HG02885 (cell line): ENCODE measurements around the gene COA7.
A peak's percentile ranks its signal among the peaks of the same experiment; 100 is the strongest.
"Not testable (repeated sequence)": the region's sequence is repeated elsewhere in the genome, so short reads cannot be mapped to it uniquely, and the experiment has no call there.

ENCODE experiments used
- ATAC-seq: cut with Tn5 transposase; IDR thresholded peaks from one replicate; pipeline ENCODE4 v1.9.1; 2021; ENCODE audit warnings: mild to moderate bottlenecking; ENCODE audit not compliant: unreplicated experiment, poor library complexity

Gene COA7

GRCh38 chr1:52697795-52698674, at the start of gene COA7:
TSS of gene COA7 (minus strand) at chr1:52698347. CDS start at chr1:52698326, 21 bp downstream.
- ATAC-seq = peak; percentile 61

- no peak for ATAC-seq
Measured at GRCh38 chr1:52747450-52747849, 49.3 kb upstream of the COA7 start.

- no peak for ATAC-seq
Measured at GRCh38 chr1:52746189-52746588, 48.0 kb upstream of the COA7 start.

- no peak for ATAC-seq
Measured at GRCh38 chr1:52741259-52741658, 43.1 kb upstream of the COA7 start.

- no peak for ATAC-seq
Measured at GRCh38 chr1:52739699-52740467, 41.7 kb upstream of the COA7 start.

GRCh38 chr1:52738893-52739292, 40.7 kb upstream of the COA7 start:
- no peak for ATAC-seq

GRCh38 chr1:52738148-52738547, 40.0 kb upstream of the COA7 start:
- ATAC-seq = no peak

- ATAC-seq = not testable (repeated sequence)
Measured at GRCh38 chr1:52735371-52735770, 37.2 kb upstream of the COA7 start.

GRCh38 chr1:52733368-52733767, 35.2 kb upstream of the COA7 start:
- no peak for ATAC-seq

- no peak for ATAC-seq
Measured at GRCh38 chr1:52727956-52728656, 30.0 kb upstream of the COA7 start.

GRCh38 chr1:52727114-52727586, 29.0 kb upstream of the COA7 start:
- no peak for ATAC-seq

GRCh38 chr1:52726265-52727113, 28.3 kb upstream of the COA7 start, which contains the start of gene ZYG11B:
TSS of gene ZYG11B (plus strand) at chr1:52726453. CDS start at chr1:52726654, 201 bp downstream.
- ATAC-seq = peak; percentile 96

GRCh38 chr1:52725903-52726264, 27.7 kb upstream of the COA7 start:
- no peak for ATAC-seq

GRCh38 chr1:52723260-52723659, 25.1 kb upstream of the COA7 start:
- no peak for ATAC-seq

GRCh38 chr1:52715296-52715695, 17.1 kb upstream of the COA7 start:
- ATAC-seq = not testable (repeated sequence)

GRCh38 chr1:52713590-52713989, 15.4 kb upstream of the COA7 start:
- ATAC-seq = no peak

- no peak for ATAC-seq
Measured at GRCh38 chr1:52709016-52709415, 10.9 kb upstream of the COA7 start.

- no peak for ATAC-seq
Measured at GRCh38 chr1:52707927-52708655, 9.9 kb upstream of the COA7 start.
